Measurements from ENCODE around the gene INTS4. TPM values are rescaled to one million over a fixed set of nuclear protein-coding genes. Genes with fewer than 3 reads are reported as not detected.
"Not testable (repeated sequence)": the region's sequence is repeated elsewhere in the genome, so short reads cannot be mapped to it uniquely, and the experiment has no call there.

INTS4 gene
- total RNA-seq, 1 experiment from 2014 or later = 21.8 TPM

DNA sequence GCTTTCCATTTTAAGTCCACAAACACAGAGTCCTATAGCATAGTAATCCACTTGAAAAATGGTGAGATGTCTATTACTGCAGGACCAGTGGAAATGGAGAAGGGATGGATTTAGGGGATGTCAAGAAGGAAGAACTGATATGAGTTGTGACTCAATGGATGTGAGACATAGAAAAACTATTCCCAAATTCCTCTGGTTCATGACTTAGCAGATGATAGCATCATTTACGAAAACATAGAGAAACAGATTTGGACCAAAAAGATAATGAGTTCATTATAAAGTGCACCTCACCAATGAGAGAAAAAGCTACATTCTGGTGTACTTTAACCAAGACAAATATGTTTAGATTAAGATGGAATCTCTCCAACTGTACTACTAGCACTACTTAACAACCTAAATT lies 51.2 kb downstream of the INTS4 start:
- DNase-seq (ENCODE audit: low read depth) = peak; percentile 11

DNA sequence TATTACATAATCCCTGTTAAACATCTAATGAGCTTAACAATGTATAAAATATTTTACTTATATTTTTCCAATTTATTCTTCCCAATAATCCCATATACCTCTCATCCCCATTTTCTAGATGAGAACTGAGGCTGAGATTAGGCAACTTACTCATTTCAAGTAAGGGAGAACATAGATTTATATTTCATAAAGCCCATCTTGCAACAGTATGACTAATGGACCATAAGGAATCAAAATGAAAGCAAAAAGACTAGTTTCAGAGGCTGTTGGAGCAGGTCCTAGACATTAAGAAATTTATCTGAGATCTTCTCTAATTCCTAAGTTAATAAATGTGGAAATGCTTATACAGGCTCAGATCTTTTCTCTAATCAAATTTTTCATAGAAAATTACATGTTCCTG lies 52.0 kb downstream of the INTS4 start:
- not testable (repeated sequence) for DNase-seq (ENCODE audit: low read depth)

- not testable (repeated sequence) for DNase-seq (ENCODE audit: low read depth)
These were observed 60.9 kb downstream of the INTS4 start for GRCh38 chr11:77933596-77933995.

- peak; percentile 27 for DNase-seq (ENCODE audit: low read depth)
These were observed 63.9 kb downstream of the INTS4 start for GRCh38 chr11:77930334-77931208.

- not testable (repeated sequence) for DNase-seq (ENCODE audit: low read depth)
These were observed 76.8 kb downstream of the INTS4 start for GRCh38 chr11:77917713-77918112.

- DNase-seq (ENCODE audit: low read depth) = peak; percentile 94
These were observed 80.1 kb downstream of the INTS4 start for GRCh38 chr11:77914307-77914791.

DNA sequence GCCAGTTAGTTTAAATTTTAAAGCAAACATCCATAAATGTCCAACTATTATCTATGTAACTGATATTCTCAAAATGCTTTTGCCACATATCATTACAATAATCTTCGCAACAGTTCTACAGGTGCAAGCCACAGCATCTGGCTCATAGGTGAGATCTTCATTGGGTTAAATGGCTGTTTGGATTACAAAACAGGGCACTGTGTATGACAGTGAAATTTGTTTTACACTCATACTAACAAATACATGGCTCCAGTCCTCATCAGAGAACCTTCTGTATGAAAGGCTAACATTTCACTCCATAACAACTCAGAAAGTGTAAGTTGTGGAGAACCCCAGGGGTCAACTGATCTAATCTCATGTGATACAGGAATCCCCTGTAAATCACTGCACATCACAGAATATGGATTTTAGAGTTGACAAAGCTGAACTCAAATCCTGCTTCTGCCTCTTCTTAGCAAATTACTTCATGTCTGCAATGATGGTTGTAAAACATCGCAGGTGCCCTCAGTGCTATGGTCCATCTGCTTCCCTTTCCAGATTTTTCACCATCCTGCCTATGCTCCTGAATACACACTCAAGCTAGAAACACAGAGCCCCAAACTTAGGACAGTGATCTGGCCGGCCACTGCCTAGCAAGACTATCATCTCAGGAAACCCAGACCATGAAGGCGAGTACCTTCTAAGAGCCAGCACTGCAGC lies 80.7 kb downstream of the INTS4 start:
- DNase-seq (ENCODE audit: low read depth) = peak; percentile 12

GRCh38 chr11:77910828-77911227 lies 83.6 kb downstream of the INTS4 start:
- peak; percentile 70 for DNase-seq (ENCODE audit: low read depth)

GRCh38 chr11:77909277-77909676 lies 85.2 kb downstream of the INTS4 start:
- no peak for DNase-seq (ENCODE audit: low read depth)

GRCh38 chr11:77908835-77909234 lies 85.6 kb downstream of the INTS4 start:
- no peak for DNase-seq (ENCODE audit: low read depth)

DNA sequence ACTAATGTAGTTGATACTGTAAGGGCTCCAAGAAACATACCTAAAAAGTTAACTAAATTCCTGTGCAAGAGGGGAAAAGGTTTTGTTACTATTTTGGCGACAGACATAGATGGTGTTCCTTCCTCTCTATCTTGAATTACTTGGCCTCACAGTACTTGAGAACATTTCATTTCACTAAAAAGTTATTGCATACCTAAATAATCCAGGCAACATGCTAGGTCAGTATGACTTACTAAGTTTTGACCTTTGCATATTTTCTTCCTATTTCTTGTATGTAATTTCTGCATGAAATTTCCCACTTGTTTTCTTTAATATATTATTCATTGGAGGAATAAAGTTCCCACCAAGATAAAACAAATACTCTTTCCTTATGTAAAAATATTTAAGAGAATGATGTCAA lies 99.5 kb downstream of the INTS4 start:
- not testable (repeated sequence) for DNase-seq (ENCODE audit: low read depth)

- DNase-seq (ENCODE audit: low read depth) = peak; percentile 52
These were observed 102.8 kb downstream of the INTS4 start for GRCh38 chr11:77891703-77892102.

GRCh38 chr11:77891256-77891655 lies 103.2 kb downstream of the INTS4 start:
- peak; percentile 67 for DNase-seq (ENCODE audit: low read depth)

GRCh38 chr11:77890619-77891056 lies 103.8 kb downstream of the INTS4 start:
- DNase-seq (ENCODE audit: low read depth) = peak; percentile 62

DNA sequence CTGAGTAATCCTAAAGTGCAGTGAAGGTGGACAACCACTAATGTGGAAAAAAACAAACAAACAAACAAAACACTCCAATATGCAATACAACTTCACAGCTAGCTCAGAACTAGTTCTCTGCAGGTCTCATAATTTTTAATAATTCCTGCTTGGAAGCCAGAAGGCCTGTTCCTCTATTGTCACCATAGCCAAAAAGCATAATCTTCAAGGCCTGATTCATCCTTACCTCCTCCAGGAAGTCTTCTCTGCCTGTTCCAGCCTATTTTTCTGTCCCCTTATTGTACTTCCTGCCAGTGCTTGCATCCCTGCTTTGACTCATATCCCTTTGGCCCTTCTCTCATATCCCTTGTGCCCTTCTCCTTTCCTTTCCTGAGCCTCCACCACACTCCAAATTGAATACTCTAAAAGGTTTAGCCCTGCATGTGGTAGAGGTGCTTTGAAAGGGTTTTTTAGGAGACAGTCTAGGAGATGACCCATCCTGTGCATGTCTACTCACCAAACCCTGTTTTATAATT lies 104.3 kb downstream of the INTS4 start:
- not testable (repeated sequence) for DNase-seq (ENCODE audit: low read depth)

DNA sequence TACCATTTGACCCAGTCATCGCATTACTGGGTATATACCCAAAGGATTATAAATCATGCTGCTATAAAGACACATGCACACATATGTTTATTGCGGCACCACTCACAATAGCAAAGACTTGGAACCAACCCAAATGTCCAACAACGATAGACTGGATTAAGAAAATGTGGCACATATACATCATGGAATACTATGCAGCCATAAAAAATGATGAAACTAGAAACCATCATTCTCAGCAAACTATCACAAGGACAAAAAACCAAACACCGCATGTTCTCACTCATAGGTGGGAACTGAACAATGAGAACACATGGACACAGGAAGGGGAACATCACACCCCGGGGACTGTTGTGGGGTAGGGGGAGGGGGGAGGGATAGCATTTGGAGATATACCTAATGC lies 105.4 kb downstream of the INTS4 start:
- not testable (repeated sequence) for DNase-seq (ENCODE audit: low read depth)

- no peak for DNase-seq (ENCODE audit: low read depth)
These were observed 108.1 kb downstream of the INTS4 start for GRCh38 chr11:77886401-77886800.

- no peak for DNase-seq (ENCODE audit: low read depth)
These were observed 109.7 kb downstream of the INTS4 start for GRCh38 chr11:77884829-77885190.

GRCh38 chr11:77884186-77884828 lies 110.2 kb downstream of the INTS4 start:
- peak; percentile 23 for DNase-seq (ENCODE audit: low read depth)

- DNase-seq (ENCODE audit: low read depth) = no peak
These were observed 110.7 kb downstream of the INTS4 start for GRCh38 chr11:77883775-77884174.

- DNase-seq (ENCODE audit: low read depth) = no peak
These were observed 112.1 kb downstream of the INTS4 start for GRCh38 chr11:77882396-77882795.

GRCh38 chr11:77879218-77879617 lies 115.2 kb downstream of the INTS4 start:
- peak; percentile 28 for DNase-seq (ENCODE audit: low read depth)

Measured in M059J (cell line).